ENCODE data around the gene LIX1.
"Not testable (repeated sequence)": the region's sequence is repeated elsewhere in the genome, so short reads cannot be mapped to it uniquely, and the experiment has no call there.

The LIX1 gene

GRCh38 chr5:97142521-97143254 lies at the start of gene LIX1:
LIX1 (minus strand) TSS chr5:97142611; CDS start chr5:97142576, 35 bp downstream.
- Mint-ChIP-seq H3K27me3 (no peaks in the 10 kb centered on the region), H3K36me3 (ENCODE audit: low read depth) (no peaks in the 10 kb centered on the region), H3K4me1 (no peaks in the 10 kb centered on the region), H3K4me3 (no peak within 1 kb of the TSS), H3K9me3 (no peaks in the 10 kb centered on the region), H3K27ac (no peak within 1 kb of the TSS)
- peak; percentile 11 for DNase-seq
- peak; percentile 61 for ATAC-seq

- H3K27me3 Mint-ChIP-seq = peaks cover 4% of the 10 kb centered on the region
- peaks cover 6% of the 10 kb centered on the region for H3K4me1 Mint-ChIP-seq
- peaks cover 9% of the 10 kb centered on the region for H3K36me3 Mint-ChIP-seq (ENCODE audit: low read depth)
- ATAC-seq (no peak), DNase-seq (no peak)
- H3K4me3 Mint-ChIP-seq = no peak overlapping the region
- no peak overlapping the region for H3K27ac Mint-ChIP-seq
- peaks cover 20% of the 10 kb centered on the region for H3K9me3 Mint-ChIP-seq
Measured at GRCh38 chr5:97191893-97192292, 49.5 kb upstream of the LIX1 start.

GRCh38 chr5:97189523-97189922 lies 47.1 kb upstream of the LIX1 start:
- not testable (repeated sequence) for H3K27me3 Mint-ChIP-seq, H3K4me1 Mint-ChIP-seq, DNase-seq, H3K27ac Mint-ChIP-seq, ATAC-seq, H3K4me3 Mint-ChIP-seq
- peaks cover 23% of the 10 kb centered on the region for H3K9me3 Mint-ChIP-seq
- H3K36me3 Mint-ChIP-seq (ENCODE audit: low read depth) = peaks cover 10% of the 10 kb centered on the region

- H3K9me3 Mint-ChIP-seq = peaks cover 12% of the 10 kb centered on the region
- peaks cover 45% of the 10 kb centered on the region for H3K4me1 Mint-ChIP-seq
- DNase-seq = no peak
Measured at GRCh38 chr5:97183930-97184213, 41.5 kb upstream of the LIX1 start.

GRCh38 chr5:97183100-97183929 lies 40.9 kb upstream of the LIX1 start, which contains the start of gene RIOK2:
RIOK2 (minus strand) TSS chr5:97183247; CDS start chr5:97183191, 56 bp downstream.
- Mint-ChIP-seq H3K4me3 (peak within 1 kb of the TSS; percentile 93), H3K9me3 (peaks cover 11% of the 10 kb centered on the region), H3K27ac (peak within 1 kb of the TSS; percentile 100), H3K36me3 (ENCODE audit: low read depth) (peaks cover 38% of the 10 kb centered on the region), H3K27me3 (peaks cover 2% of the 10 kb centered on the region), H3K4me1 (peaks cover 48% of the 10 kb centered on the region)
- DNase-seq (peak; percentile 95), ATAC-seq (peak; percentile 92)

More at GRCh38 chr5:97183930-97184213, 41.5 kb upstream of the LIX1 start:
- Mint-ChIP-seq H3K36me3 (ENCODE audit: low read depth) (peaks cover 33% of the 10 kb centered on the region), H3K27ac (peak overlapping the region; percentile 100), H3K4me3 (peak overlapping the region; percentile 93), H3K27me3 (peaks cover 2% of the 10 kb centered on the region)
- ATAC-seq = no peak

GRCh38 chr5:97182571-97183099 lies 40.2 kb upstream of the LIX1 start:
- peaks cover 2% of the 10 kb centered on the region for H3K27me3 Mint-ChIP-seq
- H3K4me3 Mint-ChIP-seq = peak overlapping the region; percentile 93
- ATAC-seq = no peak
- H3K36me3 Mint-ChIP-seq (ENCODE audit: low read depth) = peaks cover 41% of the 10 kb centered on the region
- H3K9me3 Mint-ChIP-seq = peaks cover 9% of the 10 kb centered on the region
- peak overlapping the region; percentile 100 for H3K27ac Mint-ChIP-seq
- peaks cover 51% of the 10 kb centered on the region for H3K4me1 Mint-ChIP-seq
- no peak for DNase-seq

GRCh38 chr5:97181856-97182545 lies 39.6 kb upstream of the LIX1 start:
- Mint-ChIP-seq H3K27me3 (peaks cover 2% of the 10 kb centered on the region), H3K27ac (peak overlapping the region; percentile 100), H3K9me3 (peaks cover 9% of the 10 kb centered on the region), H3K36me3 (ENCODE audit: low read depth) (peaks cover 43% of the 10 kb centered on the region), H3K4me1 (peaks cover 51% of the 10 kb centered on the region), H3K4me3 (peak overlapping the region; percentile 93)
- DNase-seq (no peak), ATAC-seq (peak; percentile 21)

GRCh38 chr5:97179457-97179856 lies 37.0 kb upstream of the LIX1 start:
- not testable (repeated sequence) for H3K4me3 Mint-ChIP-seq, H3K27ac Mint-ChIP-seq, H3K27me3 Mint-ChIP-seq, DNase-seq, ATAC-seq, H3K9me3 Mint-ChIP-seq
- H3K36me3 Mint-ChIP-seq (ENCODE audit: low read depth) = peaks cover 55% of the 10 kb centered on the region
- H3K4me1 Mint-ChIP-seq = peaks cover 47% of the 10 kb centered on the region

- Mint-ChIP-seq H3K4me3 (no peak overlapping the region), H3K4me1 (peaks cover 23% of the 10 kb centered on the region), H3K36me3 (ENCODE audit: low read depth) (peaks cover 58% of the 10 kb centered on the region), H3K27ac (peak overlapping the region; percentile 65), H3K27me3 (no peaks in the 10 kb centered on the region), H3K9me3 (no peaks in the 10 kb centered on the region)
- DNase-seq = no peak
- peak; percentile 70 for ATAC-seq
Measured at GRCh38 chr5:97172227-97172626, 29.8 kb upstream of the LIX1 start.

- Mint-ChIP-seq H3K36me3 (ENCODE audit: low read depth) (peaks cover 58% of the 10 kb centered on the region), H3K4me1 (peaks cover 25% of the 10 kb centered on the region), H3K27ac (peak overlapping the region; percentile 65), H3K27me3 (no peaks in the 10 kb centered on the region), H3K9me3 (no peaks in the 10 kb centered on the region), H3K4me3 (no peak overlapping the region)
- ATAC-seq (peak; percentile 41), DNase-seq (no peak)
Measured at GRCh38 chr5:97171703-97172102, 29.3 kb upstream of the LIX1 start.

- H3K9me3 Mint-ChIP-seq = no peaks in the 10 kb centered on the region
- no peaks in the 10 kb centered on the region for H3K27me3 Mint-ChIP-seq
- ATAC-seq (no peak), DNase-seq (no peak)
- H3K4me1 Mint-ChIP-seq = peaks cover 31% of the 10 kb centered on the region
- peaks cover 53% of the 10 kb centered on the region for H3K36me3 Mint-ChIP-seq (ENCODE audit: low read depth)
- peak overlapping the region; percentile 12 for H3K4me3 Mint-ChIP-seq
- H3K27ac Mint-ChIP-seq = peak overlapping the region; percentile 76
Measured at GRCh38 chr5:97167435-97167834, 25.0 kb upstream of the LIX1 start.

GRCh38 chr5:97165726-97166125 lies 23.3 kb upstream of the LIX1 start:
- ATAC-seq = no peak
- peaks cover 19% of the 10 kb centered on the region for H3K4me1 Mint-ChIP-seq
- no peaks in the 10 kb centered on the region for H3K9me3 Mint-ChIP-seq
- no peaks in the 10 kb centered on the region for H3K27me3 Mint-ChIP-seq
- no peak overlapping the region for H3K4me3 Mint-ChIP-seq
- H3K27ac Mint-ChIP-seq = no peak overlapping the region
- peaks cover 46% of the 10 kb centered on the region for H3K36me3 Mint-ChIP-seq (ENCODE audit: low read depth)
- no peak for DNase-seq

GRCh38 chr5:97164846-97165245 lies 22.4 kb upstream of the LIX1 start:
- Mint-ChIP-seq H3K4me1 (peaks cover 19% of the 10 kb centered on the region), H3K4me3 (no peak overlapping the region), H3K27me3 (no peaks in the 10 kb centered on the region), H3K27ac (no peak overlapping the region), H3K36me3 (ENCODE audit: low read depth) (peaks cover 51% of the 10 kb centered on the region), H3K9me3 (no peaks in the 10 kb centered on the region)
- ATAC-seq (no peak), DNase-seq (no peak)

- Mint-ChIP-seq H3K27ac (no peak overlapping the region), H3K4me3 (no peak overlapping the region), H3K27me3 (no peaks in the 10 kb centered on the region), H3K36me3 (ENCODE audit: low read depth) (peaks cover 55% of the 10 kb centered on the region), H3K4me1 (peaks cover 19% of the 10 kb centered on the region), H3K9me3 (no peaks in the 10 kb centered on the region)
- ATAC-seq (no peak), DNase-seq (no peak)
Measured at GRCh38 chr5:97163790-97164285, 21.4 kb upstream of the LIX1 start.

Measured in activated naive CD8-positive, alpha-beta T cell treated with anti-CD3 and anti-CD28 coated beads, Interleukin-2, amount 50 U/mL, for 24 hours (primary cell).